OCI-LY7 (cell line): Measurements from ENCODE around the gene EHD3. TPM values are rescaled to one million over a fixed set of nuclear protein-coding genes. Genes with fewer than 3 reads are reported as not detected.

Source experiments
- BruUV-seq: library from RNA; stranded (reverse); fragments of 400-500 nt; replicated peaks from 2 replicates; lab custom pipeline; 2021; lab: Mats Ljungman, UMichigan
- CTCF ChIA-PET: fragments of 300-600 bp; sonication (Branson Sonifier 250); formaldehyde crosslinking; loops from one replicate; lab custom pipeline; 2022; ENCODE audit warnings: antibody characterized with exemption; ENCODE audit not compliant: unreplicated experiment; lab: Charles Lee
- POLR2A ChIA-PET: fragments of 300-600 bp; sonication (Branson Sonifier 250); formaldehyde crosslinking; loops from one replicate; lab custom pipeline; 2022; ENCODE audit warnings: antibody characterized with exemption; lab: Charles Lee
- DNase-seq: peaks from one replicate; pipeline ENCODE4 v3.0.0-alpha.2; 2015; ENCODE audit warnings: low spot score
- H2AFZ ChIP-seq: fragments of 200-600 bp; sonication (generic), shearing (Covaris generic); 2 replicates; pipeline ENCODE4 v1.6.1; 2014; ENCODE audit warnings: mild to moderate bottlenecking, antibody characterized with exemption, low read length, moderate library complexity
- H3K27ac ChIP-seq: fragments of 200-600 bp; sonication (generic); 2 replicates; pipeline ENCODE4 v1.5.1; 2014; ENCODE audit warnings: mixed run types, low read depth, mild to moderate bottlenecking, moderate library complexity, low read length, inconsistent platforms; ENCODE audit not compliant: poor library complexity, severe bottlenecking
- H3K36me3 ChIP-seq: fragments of 200-600 bp; sonication (generic); 2 replicates; pipeline ENCODE4 v1.6.1; 2014; ENCODE audit warnings: mild to moderate bottlenecking, antibody characterized with exemption, low read length, moderate library complexity, mixed read lengths; ENCODE audit not compliant: insufficient read depth
- H3K4me1 ChIP-seq: fragments of 200-600 bp; sonication (generic); 2 replicates; pipeline ENCODE4 v1.5.1; 2014; ENCODE audit warnings: mild to moderate bottlenecking, low read length; ENCODE audit not compliant: insufficient read depth, poor library complexity, severe bottlenecking
- H3K4me2 ChIP-seq: fragments of 200-600 bp; sonication (generic); 2 replicates; pipeline ENCODE4 v1.6.1; 2014; ENCODE audit warnings: mild to moderate bottlenecking, low read length
- H3K4me3 ChIP-seq: fragments of 200-600 bp; sonication (generic); 2 replicates; pipeline ENCODE4 v1.5.1; 2014; ENCODE audit warnings: mild to moderate bottlenecking, low read depth, low read length; ENCODE audit not compliant: poor library complexity, severe bottlenecking
- H3K79me2 ChIP-seq: fragments of 200-600 bp; sonication (generic); 2 replicates; pipeline ENCODE4 v1.6.1; 2016; ENCODE audit warnings: low read depth, mild to moderate bottlenecking, low read length, moderate library complexity, mixed read lengths; ENCODE audit not compliant: insufficient read depth
- H3K9me2 ChIP-seq: fragments of 200-600 bp; sonication (generic); 2 replicates; pipeline ENCODE4 v1.6.1; 2016; ENCODE audit warnings: mild to moderate bottlenecking, low read length, mixed read lengths; ENCODE audit not compliant: insufficient read depth
- H3K9me3 ChIP-seq: fragments of 200-600 bp; sonication (generic); 2 replicates; pipeline ENCODE4 v1.6.1; 2014; ENCODE audit warnings: mild to moderate bottlenecking, mixed run types, low read length, mixed read lengths
- H4K20me1 ChIP-seq: fragments of 200-600 bp; sonication (generic); 2 replicates; pipeline ENCODE4 v1.6.1; 2014; ENCODE audit warnings: mild to moderate bottlenecking, antibody characterized with exemption, low read length, moderate library complexity, mixed read lengths; ENCODE audit not compliant: insufficient read depth
- EZH2phosphoT487 ChIP-seq: fragments of 200-600 bp; sonication (generic); IDR thresholded peaks from 2 replicates; pipeline ENCODE4 v1.6.1; 2018; ENCODE audit warnings: low read depth, borderline replicate concordance, mild to moderate bottlenecking, mixed run types, antibody characterized with exemption, low read length, moderate library complexity, mixed read lengths
- intact Hi-C: fragments of 100-400 bp; cut with micrococcal nuclease; formaldehyde crosslinking; loops from one replicate; pipeline ENCODE4 v1.10.0; 2022; ENCODE audit not compliant: unreplicated experiment
- total RNA-seq, 2 experiments: library from RNA; depleted of rRNA in 1 of 2; stranded (reverse); fragments of >200 nt in 1 of 2; shearing (Covaris generic) in 1 of 2; gene quantifications; 2 replicates each; pipeline ENCODE4 v1.2.3, GENCODE V29; 2014 to 2022
- TF ChIP-seq, protein P1 (sequence below): fragments of 200-600 bp; sonication (generic); conservative IDR thresholded peaks from 2 replicates; pipeline ENCODE4 v1.5.1; 2014; ENCODE audit warnings: mild to moderate bottlenecking, antibody characterized with exemption, low read length, moderate library complexity, mixed read lengths

Gene EHD3
- total RNA-seq, 2 experiments from 2014 or later: 0.73 to 3.4 TPM

DNA sequence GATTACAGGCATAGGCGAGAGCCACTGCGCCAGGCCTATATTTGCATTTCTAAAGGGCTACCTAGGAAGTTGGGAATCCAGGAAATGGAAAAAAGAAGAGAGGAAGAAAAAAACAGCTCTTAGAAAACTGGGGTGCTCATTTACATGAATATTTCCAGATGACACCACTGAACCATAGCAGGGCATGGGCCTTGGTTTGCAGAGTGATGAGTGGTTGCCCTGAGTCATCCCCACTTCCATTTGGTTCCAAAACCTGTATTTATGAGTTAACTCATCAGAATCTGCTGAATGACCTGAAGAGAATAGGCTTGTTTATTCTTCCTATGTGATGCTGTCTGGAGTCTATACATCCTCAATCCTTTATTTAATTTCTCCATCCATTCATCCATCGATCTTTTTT, 36.2 kb downstream of the EHD3 start:
- ChIA-PET POLR2A (interaction anchor here (0.6 kb wide), 1 partner anchor 81 kb away, joined by 3 read pairs; no protein-coding TSS in a partner anchor), CTCF (interaction anchor here (1.1 kb wide), 1 partner anchor 13 kb away, joined by 5 read pairs; no protein-coding TSS in a partner anchor)
- Histone ChIP-seq H3K4me3 (no peak overlapping the region), H4K20me1 (no peaks in the 10 kb centered on the region), H3K36me3 (no peaks in the 10 kb centered on the region), H3K4me1 (peaks cover 6% of the 10 kb centered on the region), H3K27ac (no peak overlapping the region), H3K9me3 (no peaks in the 10 kb centered on the region), H3K4me2 (no peak overlapping the region), H3K9me2 (no peaks in the 10 kb centered on the region), H2AFZ (no peak overlapping the region), H3K79me2 (no peaks in the 10 kb centered on the region)
- no peak for DNase-seq
- intact Hi-C loops: no loop called here
- no TSS peak for BruUV-seq
- TF ChIP-seq EZH2phosphoT487: no peak
- TF ChIP-seq, protein P1, sequence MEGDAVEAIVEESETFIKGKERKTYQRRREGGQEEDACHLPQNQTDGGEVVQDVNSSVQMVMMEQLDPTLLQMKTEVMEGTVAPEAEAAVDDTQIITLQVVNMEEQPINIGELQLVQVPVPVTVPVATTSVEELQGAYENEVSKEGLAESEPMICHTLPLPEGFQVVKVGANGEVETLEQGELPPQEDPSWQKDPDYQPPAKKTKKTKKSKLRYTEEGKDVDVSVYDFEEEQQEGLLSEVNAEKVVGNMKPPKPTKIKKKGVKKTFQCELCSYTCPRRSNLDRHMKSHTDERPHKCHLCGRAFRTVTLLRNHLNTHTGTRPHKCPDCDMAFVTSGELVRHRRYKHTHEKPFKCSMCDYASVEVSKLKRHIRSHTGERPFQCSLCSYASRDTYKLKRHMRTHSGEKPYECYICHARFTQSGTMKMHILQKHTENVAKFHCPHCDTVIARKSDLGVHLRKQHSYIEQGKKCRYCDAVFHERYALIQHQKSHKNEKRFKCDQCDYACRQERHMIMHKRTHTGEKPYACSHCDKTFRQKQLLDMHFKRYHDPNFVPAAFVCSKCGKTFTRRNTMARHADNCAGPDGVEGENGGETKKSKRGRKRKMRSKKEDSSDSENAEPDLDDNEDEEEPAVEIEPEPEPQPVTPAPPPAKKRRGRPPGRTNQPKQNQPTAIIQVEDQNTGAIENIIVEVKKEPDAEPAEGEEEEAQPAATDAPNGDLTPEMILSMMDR: no peak

DNA sequence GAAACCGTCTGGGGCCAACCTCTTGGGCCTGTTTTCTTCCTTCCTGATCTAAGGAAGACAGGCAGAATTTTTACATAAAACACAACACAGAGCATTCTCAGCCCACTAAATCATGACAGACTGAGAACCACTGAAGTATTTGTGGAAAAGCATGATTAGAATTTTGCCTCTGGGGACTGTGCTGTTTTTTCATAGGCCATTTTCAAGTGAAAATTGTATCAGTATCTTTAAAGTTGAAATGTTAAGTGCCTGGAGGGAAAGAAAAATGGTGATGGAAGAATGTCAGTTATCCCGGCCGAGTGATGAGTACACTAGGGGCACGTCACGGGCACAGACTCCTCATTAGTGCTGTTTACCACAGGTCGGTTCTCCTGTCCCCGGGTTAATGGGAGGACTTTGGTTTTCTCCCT, 36.9 kb downstream of the EHD3 start:
- TF ChIP-seq, protein P1: no peak
- no peak for TF ChIP-seq EZH2phosphoT487
- no peak for DNase-seq
- Histone ChIP-seq H3K4me2 (no peak overlapping the region), H2AFZ (no peak overlapping the region), H3K9me2 (no peaks in the 10 kb centered on the region), H3K36me3 (no peaks in the 10 kb centered on the region), H3K4me3 (no peak overlapping the region), H3K79me2 (no peaks in the 10 kb centered on the region), H3K9me3 (no peaks in the 10 kb centered on the region), H4K20me1 (no peaks in the 10 kb centered on the region), H3K27ac (no peak overlapping the region), H3K4me1 (peaks cover 6% of the 10 kb centered on the region)
- intact Hi-C loops: no loop called here
- ChIA-PET POLR2A (no interaction called here), CTCF (no interaction called here)
- BruUV-seq: no TSS peak

DNA sequence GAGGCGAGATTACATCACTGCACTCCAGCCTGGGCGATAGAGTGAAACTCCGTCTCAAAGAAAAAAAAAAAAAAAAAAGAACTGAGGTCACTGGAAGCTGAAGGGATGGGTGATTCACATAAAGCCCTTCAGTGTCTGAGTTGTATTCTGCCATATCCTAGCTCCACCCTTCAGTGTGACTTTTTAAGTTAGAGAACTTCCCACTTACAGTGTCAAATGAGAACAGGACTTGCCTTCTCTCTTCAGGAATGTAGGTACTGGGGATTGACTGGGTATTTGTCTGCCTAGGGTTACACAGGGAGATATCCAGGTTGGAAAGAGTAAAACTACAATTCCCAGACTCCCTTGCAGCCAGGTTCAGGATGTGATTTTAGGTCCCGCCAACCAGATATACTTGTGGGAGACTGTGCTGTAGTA, 37.9 kb downstream of the EHD3 start:
- H2AFZ ChIP-seq: no peak overlapping the region
- TF ChIP-seq, protein P1: no peak
- no peak for TF ChIP-seq EZH2phosphoT487
- no peak overlapping the region for H3K4me3 ChIP-seq
- no peaks in the 10 kb centered on the region for H3K36me3 ChIP-seq
- no peak for DNase-seq
- CTCF ChIA-PET: no interaction called here
- BruUV-seq: no TSS peak
- no peaks in the 10 kb centered on the region for H4K20me1 ChIP-seq
- no peak overlapping the region for H3K4me2 ChIP-seq
- H3K9me3 ChIP-seq: no peaks in the 10 kb centered on the region
- peaks cover 6% of the 10 kb centered on the region for H3K4me1 ChIP-seq
- intact Hi-C loops: no loop called here
- no peaks in the 10 kb centered on the region for H3K79me2 ChIP-seq
- H3K27ac ChIP-seq: no peak overlapping the region
- POLR2A ChIA-PET: interaction anchor here (0.7 kb wide), 1 partner anchor 11 kb away, joined by 4 read pairs; no protein-coding TSS in a partner anchor
- H3K9me2 ChIP-seq: no peaks in the 10 kb centered on the region
